Measurements from ENCODE around the gene NUP62. TPM values are rescaled to one million over a fixed set of nuclear protein-coding genes. Genes with fewer than 3 reads are reported as not detected.

NUP62 gene
- total and polyA plus RNA-seq, 2 of the 8 experiments (the other 6 are each of a cell fraction or from before 2014, with no cell fraction given), result 50.0 to 107 TPM

- Histone ChIP-seq H3K9me3 (ENCODE audit: insufficient read depth in 2 of 2, low read depth in 1 of 2, low read length in 1 of 2) (peaks cover 0 to 3% of the 10 kb centered on the region in 2 experiments; a peak in 1 of 4 replicates), H3K23ac (ENCODE audit: insufficient read length) (no peak overlapping the region), H2AK5ac (ENCODE audit: low read depth, low read length) (no peak overlapping the region), H4K91ac (replicated peaks; ENCODE audit: insufficient read length, low read length) (no peak overlapping the region), H2BK12ac (ENCODE audit: low read depth, low read length) (no peak overlapping the region), H2BK20ac (ENCODE audit: low read length) (no peak overlapping the region), H3K23me2 (ENCODE audit: low read depth, low read length) (no peaks in the 10 kb centered on the region), H3K4me1 (replicated peaks in 1 of 4; ENCODE audit: control insufficient read depth in 3 of 4, insufficient read depth in 4 of 4, low read length in 3 of 4) (peaks cover 0 to 8% (median 4%) of the 10 kb centered on the region in 4 experiments; a peak in 5 of 7 replicates), H3K56ac (replicated peaks; ENCODE audit: insufficient read length, low read depth, low read length) (no peak overlapping the region), H4K8ac (ENCODE audit: extremely low read depth, insufficient read depth, low read length) (no peak overlapping the region), H3K18ac (ENCODE audit: extremely low read depth, low read length) (no peak overlapping the region), H2BK120ac (replicated peaks; ENCODE audit: low read depth, low read length) (no peak overlapping the region), H3K79me2 (ENCODE audit: control insufficient read depth in 1 of 2, insufficient read depth in 2 of 2, low read length in 2 of 2) (no peaks in the 10 kb centered on the region), H3K27ac (ENCODE audit: low read depth, low read length) (no peak overlapping the region), H2BK15ac (ENCODE audit: low read length) (no peak overlapping the region), H2AFZ (ENCODE audit: low read length) (no peak overlapping the region), H3K4me2 (ENCODE audit: insufficient read depth in 1 of 2, low read depth in 2 of 2, low read length in 2 of 2) (no peak overlapping the region), H4K20me1 (replicated peaks in 1 of 2; ENCODE audit: control insufficient read depth in 1 of 2, insufficient read depth in 2 of 2, low read length in 2 of 2) (peaks cover 0 to 1% of the 10 kb centered on the region in 2 experiments), H4K5ac (ENCODE audit: insufficient read length, low read depth, low read length) (no peak overlapping the region), H3K14ac (ENCODE audit: insufficient read length) (no peak overlapping the region), H3K79me1 (ENCODE audit: low read depth, low read length) (no peaks in the 10 kb centered on the region), H2BK5ac (ENCODE audit: low read depth, low read length) (no peak overlapping the region), H3K4me3 (ENCODE audit: extremely low read depth in 1 of 4, insufficient read depth in 2 of 4, low read depth in 3 of 4, low read length in 4 of 4) (no peak overlapping the region), H3K4ac (replicated peaks; ENCODE audit: insufficient read length, low read depth, low read length) (no peak overlapping the region), H3K36me3 (ENCODE audit: control insufficient read depth in 2 of 4, insufficient read depth in 4 of 4, low read length in 3 of 4) (no peaks in the 10 kb centered on the region), H3K9ac (replicated peaks in 1 of 4; ENCODE audit: extremely low read depth in 1 of 4, low read depth in 3 of 4, low read length in 3 of 4) (no peak overlapping the region), H3K27me3 (replicated peaks in 1 of 4; ENCODE audit: control insufficient read depth in 3 of 4, extremely low read depth in 1 of 4, insufficient read depth in 3 of 4, low read length in 3 of 4) (no peaks in the 10 kb centered on the region)
- TF ChIP-seq RFX5 (IDR thresholded peaks at IDR 0.05; ENCODE audit: borderline replicate concordance, low read depth, low read length) (no peak), RAD21 (IDR thresholded peaks at IDR 0.05 in 1 of 2, conservative IDR thresholded peaks at IDR 0.05 in 1 of 2; ENCODE audit: low read depth in 2 of 2, low read length in 2 of 2) (no peak), E2F6 (IDR thresholded peaks at IDR 0.05) (no peak), KDM4A (IDR thresholded peaks at IDR 0.05; ENCODE audit: low read depth, low read length, severe bottlenecking) (no peak), MAFK (IDR thresholded peaks at IDR 0.05; ENCODE audit: low read depth, low read length) (no peak), SAP30 (IDR thresholded peaks at IDR 0.05; ENCODE audit: insufficient read depth, insufficient replicate concordance, low read length) (no peak)
- WGBS, 2 experiments (ENCODE audit: extremely low coverage in 1 of 2, insufficient coverage in 1 of 2, insufficient read length in 1 of 2, insufficient replicate concordance in 2 of 2, low coverage in 1 of 2, low lambda C conversion rate in 2 of 2, missing lambda C conversion rate in 1 of 2), result 86% methylated on average over 5 of the region's 5 CpGs; no CpG with 5 or more reads in 1 of the 2 experiments
- ChIA-PET POLR2A (ENCODE audit: partially characterized antibody) (interaction anchor here (0.7 to 2.2 kb wide), 4 partner anchors 21 to 38 kb away, joined by 3 to 8 read pairs (median 4); partner anchors contain the start of genes ATF5 and NUP62), CTCF (ENCODE audit: partially characterized antibody) (interaction anchor here (0.6 to 7.3 kb wide), 9 partner anchors 11 to 1358 kb away, joined by 3 to 69 read pairs (median 3); no protein-coding TSS in a partner anchor)
- DNase-seq (ENCODE audit: low read depth in 1 of 2, low spot score in 2 of 2) (no peak), FAIRE-seq (no peak)
Measured at GRCh38 chr19:49950590-49950948, 21.3 kb upstream of the NUP62 start.

Data from H1 (cell line).